Raji (cell line): ENCODE results near the gene KLHDC8A.

ENCODE experiments used
- POLR2A ChIP-seq: IDR thresholded peaks from 2 replicates; pipeline ENCODE4 v1.6.1; 2011; ENCODE audit warnings: low read depth, low read length, control low read depth; ENCODE audit not compliant: insufficient read depth

The KLHDC8A gene

GRCh38 chr1:205354259-205355074 lies 2.3 kb downstream of the KLHDC8A start:
- no peak for TF ChIP-seq POLR2A

DNA sequence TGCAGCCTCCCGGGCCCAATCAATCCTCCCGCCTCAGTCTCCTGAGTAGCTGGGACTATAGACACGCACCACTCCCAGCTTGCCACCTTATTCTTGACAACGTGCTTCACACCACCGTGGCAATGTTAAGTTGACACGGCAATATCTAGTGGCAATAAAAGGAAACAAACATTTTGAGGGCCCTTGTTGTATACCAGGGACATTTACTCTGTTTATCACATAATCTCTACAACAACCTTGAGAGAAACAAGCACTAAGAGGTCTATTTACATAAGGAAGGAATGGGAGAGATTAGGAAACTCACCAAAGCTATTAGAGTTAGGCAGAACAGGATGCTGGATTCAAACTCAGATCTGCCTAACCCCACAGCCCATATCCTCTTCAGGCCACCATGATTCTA lies 3.1 kb downstream of the KLHDC8A start:
- TF ChIP-seq POLR2A = no peak

DNA sequence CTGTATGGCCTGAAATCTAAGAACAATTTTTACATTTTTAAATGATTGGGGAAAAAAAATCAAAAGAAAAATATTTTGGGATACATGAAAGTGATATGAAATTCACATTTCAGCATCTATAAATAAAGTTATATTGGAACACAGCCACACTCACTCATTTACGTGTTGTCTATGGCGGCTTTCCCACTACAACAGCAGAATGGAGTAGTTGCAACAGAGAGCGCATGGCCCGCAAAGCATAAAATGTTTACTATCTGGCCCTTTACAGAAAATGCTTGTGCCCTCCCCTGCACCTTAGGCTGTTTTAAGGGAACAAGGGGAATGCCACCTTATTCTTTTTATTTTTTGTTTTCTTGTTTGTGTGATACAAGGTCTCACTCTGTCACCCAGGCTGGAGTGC lies 3.5 kb downstream of the KLHDC8A start:
- no peak for TF ChIP-seq POLR2A

DNA sequence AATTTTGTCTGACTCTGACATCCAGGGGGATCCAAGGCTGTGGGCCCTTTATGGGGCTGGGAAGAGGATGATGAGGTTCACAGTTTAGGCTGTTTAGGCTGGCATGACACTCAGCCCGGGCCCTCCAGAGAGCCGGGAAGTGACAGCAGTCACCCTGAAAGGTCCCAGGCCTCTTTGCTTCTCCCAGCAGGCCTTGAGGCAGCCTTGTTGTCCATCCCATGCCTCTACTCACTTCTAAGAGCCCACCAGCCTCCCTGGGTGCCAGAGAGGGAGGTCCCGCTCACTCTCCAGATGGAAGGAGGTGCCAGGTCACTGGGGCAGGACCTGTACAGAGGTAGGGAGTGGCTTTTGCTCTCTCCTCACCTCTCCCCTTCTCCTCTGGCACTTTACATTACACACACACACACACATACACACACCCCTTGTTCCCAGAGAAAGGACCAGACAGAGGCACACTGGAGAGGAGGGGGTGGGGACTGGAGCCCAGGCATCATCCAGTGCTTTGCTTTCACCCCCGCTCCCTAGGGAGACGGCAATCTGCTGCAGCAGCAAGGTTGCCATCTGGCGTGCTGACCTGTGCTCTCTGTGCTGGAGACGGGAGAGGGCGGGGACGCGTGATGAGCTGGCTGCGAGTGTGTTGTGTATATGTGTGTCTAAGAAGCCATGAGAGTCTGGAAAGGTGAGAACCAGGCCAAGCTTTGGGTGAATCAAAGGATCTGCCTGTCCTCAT lies 4.6 kb downstream of the KLHDC8A start:
- no peak for TF ChIP-seq POLR2A

GRCh38 chr1:205350691-205351141 lies 6.0 kb downstream of the KLHDC8A start:
- no peak for TF ChIP-seq POLR2A

GRCh38 chr1:205350124-205350523 lies 6.6 kb downstream of the KLHDC8A start:
- TF ChIP-seq POLR2A = no peak

DNA sequence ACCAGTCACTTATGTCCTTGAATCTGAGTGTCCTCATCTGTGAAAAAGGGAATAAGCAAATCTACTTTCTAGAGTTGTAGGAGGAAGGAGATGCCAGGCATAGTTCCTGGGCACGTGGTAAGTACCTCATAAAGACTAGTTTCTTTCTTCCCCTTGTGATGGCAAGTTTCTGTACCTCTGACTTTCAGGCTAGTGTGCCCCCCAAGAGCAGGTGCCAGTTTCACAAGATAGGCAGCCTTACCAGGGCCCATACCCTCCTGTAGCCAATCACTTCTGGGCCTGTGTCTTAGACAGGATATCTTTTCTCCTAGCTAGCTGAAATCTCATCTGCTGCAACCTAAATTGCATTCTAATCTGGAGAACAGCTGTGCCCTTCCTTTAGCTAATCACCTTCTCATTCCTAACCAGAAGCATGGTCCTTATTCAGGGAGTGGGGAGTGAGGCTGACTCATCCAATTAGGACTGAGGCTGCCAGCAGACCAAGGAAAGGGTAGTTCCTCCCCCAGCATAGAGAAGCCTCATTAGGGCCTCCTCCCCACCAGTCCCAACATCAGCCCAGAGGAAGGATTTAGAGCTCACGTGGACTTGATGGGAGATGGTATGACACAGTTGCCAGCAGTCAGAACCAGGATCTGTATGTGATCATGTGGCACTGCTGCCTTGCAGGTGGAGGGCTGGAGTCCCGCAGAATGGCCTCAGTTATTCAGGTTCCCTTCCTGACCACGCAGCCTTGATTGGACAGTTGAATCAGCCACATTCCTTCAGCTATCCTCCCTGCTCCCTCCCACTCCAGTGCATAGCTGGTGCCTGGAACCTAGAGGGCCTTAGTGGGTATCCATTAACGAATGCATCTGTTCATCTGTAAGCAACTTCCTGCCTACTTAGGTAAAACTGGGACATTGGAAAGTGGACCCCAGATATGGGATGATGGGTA lies 7.9 kb downstream of the KLHDC8A start:
- TF ChIP-seq POLR2A = no peak

GRCh38 chr1:205346956-205347574 lies 9.7 kb downstream of the KLHDC8A start:
- TF ChIP-seq POLR2A = no peak

DNA sequence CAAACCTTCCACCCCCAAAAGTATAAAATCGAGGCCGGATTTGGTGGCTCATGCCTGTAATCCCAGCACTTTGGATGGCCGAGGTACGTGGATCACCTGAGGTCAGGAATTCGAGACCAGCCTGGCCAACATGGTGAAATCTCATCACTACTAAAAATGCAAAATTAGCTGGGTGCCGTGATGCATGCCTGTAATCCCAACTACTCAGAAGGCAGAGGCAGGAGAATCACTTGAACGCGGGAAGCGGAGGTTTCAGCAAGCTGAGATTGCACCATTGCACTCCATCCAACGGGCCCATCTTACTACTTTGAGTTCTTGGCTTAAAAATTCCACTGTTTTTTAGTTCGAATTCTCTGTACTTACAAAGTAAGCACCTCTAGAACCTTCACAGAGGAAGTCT lies 11.0 kb downstream of the KLHDC8A start:
- no peak for TF ChIP-seq POLR2A

GRCh38 chr1:205344066-205344928 lies 12.4 kb downstream of the KLHDC8A start:
- no peak for TF ChIP-seq POLR2A

DNA sequence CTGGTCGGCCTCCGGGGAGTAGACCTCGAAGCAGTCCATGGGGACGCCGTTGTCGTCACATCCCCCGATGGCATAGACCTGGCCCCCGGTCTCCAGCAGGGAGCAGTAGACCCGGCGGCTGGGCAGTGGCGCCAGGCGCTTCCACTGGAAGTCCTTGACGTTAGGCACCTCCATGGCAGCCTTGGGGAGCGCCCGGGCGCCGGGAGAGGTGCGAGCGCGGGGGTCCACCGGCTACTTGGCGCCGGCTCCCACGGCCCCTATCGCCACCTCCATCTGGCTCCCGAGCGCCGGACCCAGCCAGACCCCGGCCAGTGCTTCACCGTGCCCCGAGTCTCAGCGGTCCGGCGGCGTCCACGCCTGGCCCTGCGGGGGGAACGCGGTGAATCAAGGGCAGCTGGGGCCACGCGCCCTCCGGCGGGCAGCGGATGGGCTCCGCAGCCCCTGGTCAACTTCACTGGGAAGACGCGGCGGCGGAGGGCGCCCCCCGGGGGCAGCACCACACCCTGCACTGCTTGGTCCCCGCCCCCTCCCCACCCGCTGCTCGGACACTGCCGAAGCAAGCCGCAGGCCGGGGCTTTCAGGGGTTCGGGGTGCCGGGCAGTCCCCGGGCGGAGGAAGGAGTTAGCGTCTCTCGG lies 13.2 kb downstream of the KLHDC8A start:
- no peak for TF ChIP-seq POLR2A

- no peak for TF ChIP-seq POLR2A
Observed at GRCh38 chr1:205342986-205343385, 13.7 kb downstream of the KLHDC8A start.

DNA sequence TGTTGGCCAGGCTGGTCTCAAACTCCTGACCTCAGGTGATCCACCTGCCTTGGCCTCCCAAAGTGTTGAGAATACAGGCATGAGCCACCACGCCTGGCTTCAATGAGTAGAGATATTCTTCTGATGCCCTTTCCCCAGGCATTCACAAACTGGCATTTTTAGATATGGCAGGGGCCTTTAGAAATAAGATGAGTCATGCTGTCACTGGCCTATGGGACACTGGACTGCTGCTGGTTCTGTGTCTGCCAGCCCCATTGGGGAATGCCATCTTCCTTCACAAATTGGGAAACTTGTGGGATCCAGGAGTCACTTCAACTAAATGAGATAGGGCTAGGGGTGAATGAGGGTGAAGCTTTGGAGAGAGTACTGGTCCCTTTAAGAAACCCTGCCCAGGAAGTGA lies 16.0 kb downstream of the KLHDC8A start:
- no peak for TF ChIP-seq POLR2A

GRCh38 chr1:205339717-205340116 lies 17.0 kb downstream of the KLHDC8A start:
- no peak for TF ChIP-seq POLR2A

- TF ChIP-seq POLR2A = no peak
Observed at GRCh38 chr1:205339197-205339702, 17.5 kb downstream of the KLHDC8A start.
